GM21737 (cell line): ENCODE results near the gene SPDEF.

ENCODE experiments used
- ATAC-seq: cut with Tn5 transposase; IDR thresholded peaks from one replicate; pipeline ENCODE4 v1.9.1; 2021; ENCODE audit warnings: mild to moderate bottlenecking, moderate library complexity; ENCODE audit not compliant: unreplicated experiment

The SPDEF gene

GRCh38 chr6:34516391-34517324 is 39.5 kb downstream of the SPDEF start:
- ATAC-seq: no peak

DNA sequence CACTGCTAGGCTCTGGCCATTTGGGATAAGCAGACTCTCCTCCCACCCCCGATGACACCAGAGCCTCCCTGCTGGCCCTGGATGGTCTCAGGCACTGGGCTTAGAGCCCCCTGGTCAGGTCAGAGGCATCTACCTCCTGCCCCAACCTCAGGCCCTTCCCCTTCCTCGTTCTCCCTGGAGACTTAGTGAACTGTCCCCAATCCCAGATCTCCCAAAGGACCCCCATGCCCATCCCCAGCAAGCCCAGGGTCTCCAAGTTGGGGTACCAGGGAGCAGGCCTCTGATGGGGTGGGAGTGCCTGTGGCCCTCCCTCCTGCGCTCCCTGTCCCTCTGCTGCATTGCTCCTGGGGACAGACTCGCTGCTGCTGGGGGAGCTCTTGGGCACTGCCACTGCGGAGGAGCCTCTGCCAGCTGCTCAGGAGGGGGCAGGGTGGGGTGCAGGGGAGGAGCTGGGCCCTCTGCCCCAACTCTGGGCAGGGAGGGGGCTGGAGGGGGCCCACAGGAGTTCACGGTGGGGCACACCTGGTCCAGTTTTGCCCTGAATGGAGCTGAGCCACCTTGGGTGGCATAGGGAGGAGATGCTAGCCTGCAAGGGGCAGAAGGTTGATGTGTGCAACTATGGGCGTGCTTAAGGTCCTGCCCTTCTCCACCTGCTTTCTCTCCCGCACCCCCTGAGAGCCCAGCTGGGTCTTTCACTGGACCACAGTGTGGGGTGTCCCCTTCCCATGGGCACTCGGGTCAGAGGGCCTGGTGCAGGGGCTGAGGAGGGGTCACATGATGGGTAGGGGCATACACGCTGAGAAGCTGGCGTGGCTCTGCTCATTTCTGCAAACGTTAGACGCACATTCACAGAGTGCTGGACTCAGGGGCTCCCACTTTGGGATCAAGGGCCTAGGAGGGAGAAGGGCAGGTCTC is 40.4 kb downstream of the SPDEF start:
- ATAC-seq: no peak

- no peak for ATAC-seq
These were observed 41.3 kb downstream of the SPDEF start for GRCh38 chr6:34514593-34515472.

GRCh38 chr6:34514112-34514511 is 42.0 kb downstream of the SPDEF start:
- no peak for ATAC-seq

DNA sequence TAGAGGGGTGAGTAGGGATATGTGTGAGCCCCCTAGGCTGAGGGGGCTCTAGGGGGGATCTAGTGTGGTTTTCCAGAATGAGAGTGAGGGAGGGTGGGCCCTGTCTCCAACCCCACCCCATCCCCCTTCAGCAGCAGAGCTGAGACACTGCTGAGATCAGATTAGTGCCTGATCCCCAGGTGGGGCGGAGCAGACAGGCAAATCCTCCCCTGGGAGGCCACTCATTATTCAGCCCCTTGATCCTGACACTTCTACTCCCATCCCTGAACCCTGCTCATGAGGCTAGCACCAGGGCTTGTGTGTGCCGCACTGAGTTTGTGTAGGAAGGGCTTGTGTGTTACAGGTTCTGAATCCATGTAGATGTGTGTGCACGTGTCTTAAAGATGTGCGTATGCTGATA is 42.5 kb downstream of the SPDEF start:
- no peak for ATAC-seq

- no peak for ATAC-seq
These were observed 43.4 kb downstream of the SPDEF start for GRCh38 chr6:34512738-34513115.

DNA sequence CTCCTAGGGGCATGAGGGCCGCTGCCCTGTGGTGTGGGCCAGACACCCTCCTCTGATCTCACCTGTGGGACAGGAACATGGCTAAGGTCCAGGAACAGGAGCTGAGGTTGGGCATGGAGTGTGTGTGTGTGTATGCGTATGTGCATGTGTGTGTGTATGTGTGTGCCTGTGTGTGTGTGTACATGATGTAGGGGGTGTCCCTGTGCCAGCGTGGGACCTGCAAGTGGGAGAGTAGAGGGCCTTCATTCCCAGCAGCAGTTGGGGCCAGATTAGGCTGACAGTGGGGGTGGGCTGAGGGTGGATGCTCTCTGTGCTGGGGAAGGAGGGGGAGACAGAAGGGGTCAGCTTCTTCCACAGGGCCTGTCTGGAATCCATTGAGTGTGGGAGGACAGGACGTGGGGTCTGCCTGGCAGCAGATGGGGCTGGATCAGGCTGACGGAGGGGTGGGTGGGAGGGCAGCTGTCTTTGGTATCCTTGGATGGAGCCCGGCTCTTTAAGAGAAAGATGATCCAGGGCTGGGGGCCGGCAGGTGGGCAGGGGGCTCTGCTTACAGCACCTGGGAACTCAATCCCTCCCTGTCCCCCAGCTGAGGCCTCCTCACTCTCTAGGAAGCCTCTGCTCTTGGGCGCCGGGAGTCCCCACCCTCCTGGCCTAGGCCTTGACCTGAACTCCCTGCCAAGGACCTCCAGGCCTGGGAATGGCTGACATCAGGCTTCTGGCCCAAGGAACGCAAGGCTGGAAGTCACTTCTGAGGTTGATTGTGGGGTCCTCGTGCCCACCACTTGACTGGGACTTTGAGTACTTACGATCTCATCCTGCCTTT is 44.0 kb downstream of the SPDEF start:
- ATAC-seq: no peak

GRCh38 chr6:34511214-34511914 is 44.8 kb downstream of the SPDEF start:
- no peak for ATAC-seq

DNA sequence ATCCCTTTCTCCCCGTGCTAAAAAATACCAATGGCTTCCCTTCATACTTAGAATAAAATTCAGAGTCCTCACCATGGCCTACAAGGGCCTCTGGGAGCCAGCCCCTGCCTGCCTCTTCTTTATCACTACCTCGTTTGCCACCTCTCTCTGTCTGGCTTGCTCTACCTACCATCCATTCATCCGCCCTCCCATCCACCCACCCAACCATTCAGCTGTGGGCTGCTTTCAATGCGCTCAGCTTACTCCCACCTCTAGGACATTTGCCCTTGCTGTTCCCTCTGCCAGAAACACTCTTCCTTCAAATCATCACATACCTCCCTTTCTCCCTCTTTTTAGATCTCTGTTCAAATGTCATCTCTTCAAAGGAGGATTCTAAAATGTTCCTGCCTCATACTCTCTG is 45.8 kb downstream of the SPDEF start:
- ATAC-seq: no peak

- ATAC-seq: no peak
These were observed 46.3 kb downstream of the SPDEF start for GRCh38 chr6:34509782-34510181.

DNA sequence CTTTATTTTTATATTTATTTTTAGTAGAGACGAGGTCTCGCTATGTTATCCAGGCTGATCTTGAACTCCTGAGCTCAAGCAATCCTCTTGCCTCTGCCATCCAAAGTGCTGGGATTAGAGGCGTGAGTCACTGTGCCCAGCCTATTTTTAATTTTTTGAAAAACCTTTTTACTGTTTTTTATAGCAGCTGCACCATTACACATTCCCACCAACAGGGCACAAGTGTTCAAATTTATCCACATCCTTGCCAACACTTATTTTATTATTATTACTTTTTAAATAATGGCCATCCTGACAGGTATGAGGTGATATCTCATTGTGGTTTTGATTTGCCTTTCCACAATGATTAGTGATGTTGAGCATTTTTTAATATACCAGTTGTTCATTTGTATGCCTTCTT is 47.7 kb downstream of the SPDEF start:
- no peak for ATAC-seq

GRCh38 chr6:34506718-34507117 is 49.4 kb downstream of the SPDEF start:
- ATAC-seq: no peak

DNA sequence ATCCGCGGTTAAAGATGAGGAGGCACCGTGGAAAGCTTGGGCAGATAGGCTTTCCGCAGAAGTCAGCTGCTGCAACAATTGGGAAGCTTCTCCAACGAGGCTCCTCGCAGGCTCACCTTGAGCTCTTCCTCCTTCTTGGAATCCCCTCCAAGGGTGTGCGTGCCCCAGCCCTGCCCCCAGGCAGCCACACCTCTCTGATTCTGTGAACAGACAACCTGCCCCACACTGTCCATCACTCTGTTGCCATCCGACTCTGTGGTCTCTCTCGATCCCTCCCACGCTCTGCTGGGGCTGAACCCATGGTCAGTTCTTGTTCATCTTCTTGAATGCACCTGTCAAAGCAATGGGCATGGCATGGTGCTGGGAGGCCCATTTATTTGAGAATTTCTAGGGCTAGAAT is 58.7 kb downstream of the SPDEF start:
- ATAC-seq: no peak

- no peak for ATAC-seq
These were observed 59.9 kb downstream of the SPDEF start for GRCh38 chr6:34496103-34496685.

DNA sequence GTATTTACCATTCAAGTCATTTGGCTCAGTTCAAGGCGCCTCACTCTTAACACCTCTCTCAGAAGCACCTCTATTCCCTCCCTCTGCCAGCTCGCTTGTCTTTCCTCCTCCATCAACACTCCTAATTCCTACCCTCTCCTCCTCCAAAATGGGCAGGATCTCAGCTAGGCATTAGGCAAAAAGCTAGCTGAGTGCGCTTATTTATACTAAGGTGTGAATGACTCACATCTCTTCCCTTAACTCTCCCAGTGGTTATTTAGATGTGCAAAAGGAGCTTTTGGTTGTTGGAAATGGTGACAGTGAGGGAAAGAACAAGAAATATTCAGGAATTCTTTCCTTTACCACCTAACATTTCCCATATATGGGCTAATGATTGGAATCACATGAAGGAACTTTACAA is 61.2 kb downstream of the SPDEF start:
- ATAC-seq: no peak

GRCh38 chr6:34493344-34493743 is 62.8 kb downstream of the SPDEF start:
- ATAC-seq: no peak

GRCh38 chr6:34491091-34491430 is 65.1 kb downstream of the SPDEF start:
- ATAC-seq: no peak

- no peak for ATAC-seq
These were observed 65.6 kb downstream of the SPDEF start for GRCh38 chr6:34490390-34491090.
